Suppressor macrophage treated with lipopolysaccharide for 4 hours (primary cell): Measurements from ENCODE around the gene STRN4.

Experiments
- DNase-seq: peaks from one replicate; pipeline ENCODE4 v3.0.0-alpha.2; 2020

The STRN4 gene, protein sequence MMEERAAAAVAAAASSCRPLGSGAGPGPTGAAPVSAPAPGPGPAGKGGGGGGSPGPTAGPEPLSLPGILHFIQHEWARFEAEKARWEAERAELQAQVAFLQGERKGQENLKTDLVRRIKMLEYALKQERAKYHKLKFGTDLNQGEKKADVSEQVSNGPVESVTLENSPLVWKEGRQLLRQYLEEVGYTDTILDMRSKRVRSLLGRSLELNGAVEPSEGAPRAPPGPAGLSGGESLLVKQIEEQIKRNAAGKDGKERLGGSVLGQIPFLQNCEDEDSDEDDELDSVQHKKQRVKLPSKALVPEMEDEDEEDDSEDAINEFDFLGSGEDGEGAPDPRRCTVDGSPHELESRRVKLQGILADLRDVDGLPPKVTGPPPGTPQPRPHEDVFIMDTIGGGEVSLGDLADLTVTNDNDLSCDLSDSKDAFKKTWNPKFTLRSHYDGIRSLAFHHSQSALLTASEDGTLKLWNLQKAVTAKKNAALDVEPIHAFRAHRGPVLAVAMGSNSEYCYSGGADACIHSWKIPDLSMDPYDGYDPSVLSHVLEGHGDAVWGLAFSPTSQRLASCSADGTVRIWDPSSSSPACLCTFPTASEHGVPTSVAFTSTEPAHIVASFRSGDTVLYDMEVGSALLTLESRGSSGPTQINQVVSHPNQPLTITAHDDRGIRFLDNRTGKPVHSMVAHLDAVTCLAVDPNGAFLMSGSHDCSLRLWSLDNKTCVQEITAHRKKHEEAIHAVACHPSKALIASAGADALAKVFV

DNA sequence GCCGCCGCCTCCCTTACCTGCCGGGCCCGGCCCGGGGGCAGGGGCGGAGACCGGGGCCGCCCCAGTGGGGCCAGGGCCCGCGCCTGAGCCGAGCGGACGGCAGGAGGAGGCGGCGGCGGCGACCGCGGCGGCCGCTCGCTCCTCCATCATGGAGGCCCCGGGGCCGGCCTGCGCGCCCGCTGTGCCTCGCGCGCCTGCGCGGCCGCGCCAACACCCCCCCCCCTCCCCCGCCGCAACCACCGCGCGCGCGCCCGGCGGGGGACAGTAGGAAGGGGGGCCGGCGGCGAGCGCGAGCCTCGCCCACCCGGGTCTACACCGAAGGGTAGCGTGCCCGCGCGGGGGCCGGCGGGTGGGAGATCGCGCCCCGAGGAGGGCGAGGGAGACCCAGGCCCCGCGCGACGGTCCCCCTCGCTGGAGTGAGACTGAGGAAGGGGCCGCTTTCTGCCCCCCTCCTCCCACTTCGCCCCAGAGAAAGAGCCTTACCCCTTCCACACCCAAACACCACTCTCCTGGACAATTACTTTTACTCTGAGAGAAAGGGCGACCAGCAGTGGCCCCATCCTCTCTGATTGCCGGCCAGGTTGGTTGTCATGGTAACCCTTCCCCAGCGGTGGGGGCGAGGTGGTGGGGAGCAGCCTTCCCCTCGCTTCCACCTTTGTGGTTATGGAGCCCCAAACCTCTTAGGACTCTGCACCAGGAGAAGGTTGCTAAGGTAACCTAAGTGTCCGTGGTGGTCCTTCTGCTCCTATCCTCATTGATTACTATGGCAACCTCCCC, at the start of gene STRN4:
Gene STRN4 (minus strand): TSS at position 170 of the 777 bp plus-strand sequence. CDS start 20 bp downstream, at position 150.
- peak; percentile 69 for DNase-seq

DNA sequence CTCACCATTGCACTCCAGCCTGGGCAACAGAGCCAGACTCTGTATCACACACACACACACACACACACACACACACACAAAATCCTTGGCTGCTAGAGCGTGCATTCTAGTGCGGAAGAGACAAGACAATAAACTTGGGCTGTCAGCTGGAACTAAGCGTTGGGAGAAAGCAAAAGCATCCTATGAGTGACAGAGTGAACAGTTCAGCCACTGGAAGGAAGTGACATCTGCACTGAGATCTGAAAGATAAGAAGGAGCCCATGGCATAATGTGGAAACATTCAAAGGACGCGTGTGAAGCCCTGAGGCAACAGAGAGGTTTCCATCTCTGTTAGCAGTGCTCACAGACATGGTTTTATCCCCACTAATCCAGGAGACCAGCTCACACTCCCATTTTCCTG, 45.7 kb upstream of the STRN4 start:
- no peak for DNase-seq

DNA sequence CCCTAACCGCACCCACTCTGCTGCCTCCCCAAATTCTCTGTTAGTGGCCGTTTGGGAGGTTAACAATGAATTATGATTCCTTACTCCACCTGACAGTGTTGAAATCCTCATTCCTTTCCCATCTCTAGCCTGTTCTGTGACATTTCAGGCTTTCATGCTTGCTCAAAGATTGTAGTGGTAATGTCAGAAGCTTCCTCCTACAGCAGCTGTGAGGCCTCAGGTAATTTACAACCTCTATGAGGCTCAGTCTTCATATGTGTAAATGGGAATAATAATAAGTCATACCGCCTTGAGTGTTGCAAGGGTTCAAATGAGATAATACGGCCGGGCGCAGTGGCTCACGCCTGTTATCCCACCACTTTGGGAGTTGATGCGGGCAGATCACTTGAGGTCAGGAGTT, 43.1 kb upstream of the STRN4 start:
- DNase-seq: no peak

DNA sequence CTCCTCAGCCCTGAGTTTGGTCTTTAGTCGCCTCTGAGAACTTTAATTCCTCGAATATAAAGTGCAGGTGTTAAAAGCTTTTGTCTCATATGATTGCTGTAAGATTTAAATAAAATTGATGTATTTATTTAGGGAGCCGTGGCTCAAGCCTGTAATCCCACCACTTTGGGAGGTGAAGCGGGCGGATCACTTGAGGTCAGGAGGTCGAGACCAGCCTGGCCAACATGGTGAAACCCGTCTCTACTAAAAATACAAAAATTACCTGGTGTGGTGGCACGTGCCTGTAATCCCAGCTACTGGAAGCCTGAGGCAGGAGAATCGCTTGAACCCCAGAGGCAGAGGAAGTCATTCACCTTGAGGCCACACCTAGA, 42.7 kb upstream of the STRN4 start:
- no peak for DNase-seq

DNA sequence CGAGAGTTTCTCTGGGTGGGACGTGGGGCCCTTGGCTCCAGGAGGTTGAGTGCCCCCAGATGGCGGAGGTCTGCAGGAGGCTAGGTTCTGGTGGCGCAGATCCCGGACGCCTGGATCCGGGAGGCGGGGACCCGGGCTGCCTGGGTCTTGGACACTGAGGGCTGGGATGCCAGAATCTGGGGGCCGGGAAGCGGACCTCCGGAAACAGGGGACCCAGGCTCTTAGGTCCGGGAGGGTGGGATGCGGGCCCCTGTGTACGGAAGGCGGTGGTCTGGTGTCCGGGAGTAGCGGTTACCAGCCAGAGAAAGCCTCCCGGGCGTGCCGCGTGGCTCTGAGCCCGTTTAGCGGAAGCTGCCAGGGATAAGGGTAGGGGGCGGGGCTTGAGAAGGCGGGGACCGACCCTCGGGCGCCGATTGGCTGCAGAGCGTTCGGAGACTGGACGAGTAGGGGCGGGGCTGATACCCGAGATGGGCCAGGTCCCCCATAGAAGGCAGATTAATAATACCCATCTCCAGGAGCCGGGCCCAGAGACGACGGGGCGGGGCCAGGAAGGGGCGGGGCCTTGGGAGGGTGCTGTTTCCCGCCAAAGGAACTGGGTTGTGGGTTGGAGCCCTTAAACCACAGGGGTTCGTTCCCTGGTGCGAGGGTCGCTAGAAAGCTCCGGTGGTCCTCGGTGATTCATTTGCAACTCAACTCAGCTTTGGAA, 42.2 kb upstream of the STRN4 start, which contains the start of gene SLC1A5:
Gene SLC1A5 (minus strand): TSS at position 333 of the 706 bp plus-strand sequence. CDS start 629 bp downstream, outside the sequence.
- peak; percentile 96 for DNase-seq

DNA sequence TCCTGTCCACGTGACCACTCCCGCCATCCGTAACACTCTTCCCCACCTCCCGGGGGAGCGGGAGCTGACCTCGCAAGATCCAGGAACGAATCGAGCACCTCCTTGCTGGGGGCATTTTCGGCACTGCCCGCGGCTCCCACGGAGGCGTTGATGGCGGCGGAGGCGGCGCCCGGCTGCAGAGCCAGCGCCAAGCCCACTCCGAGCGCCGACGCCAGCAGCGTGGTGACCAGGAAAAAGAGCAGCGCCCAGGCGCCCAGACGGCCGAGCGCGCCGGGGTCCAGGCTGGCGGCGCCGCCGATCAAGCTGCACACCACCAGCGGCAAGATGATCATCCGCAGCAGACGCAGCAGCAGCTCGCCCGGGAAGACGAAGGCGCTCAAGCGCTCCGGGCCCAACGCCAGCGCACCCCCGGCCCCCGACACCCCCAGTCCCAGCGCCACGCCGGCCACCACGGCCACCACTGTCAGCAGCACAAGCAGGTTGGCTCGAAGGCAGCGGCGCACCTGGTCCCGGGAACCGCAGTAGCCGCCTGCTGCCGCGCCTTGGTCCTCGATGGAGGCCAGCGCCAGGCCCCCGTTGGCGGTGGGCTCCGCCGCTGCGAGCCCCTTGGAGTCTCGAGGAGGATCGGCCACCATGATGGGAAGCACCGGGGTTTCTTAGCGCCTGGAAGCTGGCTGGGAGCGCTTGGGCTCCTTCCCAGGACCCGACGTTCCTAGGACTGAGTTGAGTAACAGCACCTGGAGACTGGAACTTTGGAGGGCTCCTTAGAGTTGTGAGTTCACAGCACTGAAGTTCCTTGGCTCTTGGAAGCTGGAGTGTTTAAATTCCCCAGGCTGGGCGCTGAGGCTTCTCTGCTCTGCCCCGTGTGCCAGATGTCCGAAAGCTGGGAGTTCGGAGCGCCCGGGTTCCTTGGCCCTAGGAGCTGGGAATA, 41.3 kb upstream of the STRN4 start:
- DNase-seq: peak; percentile 49

DNA sequence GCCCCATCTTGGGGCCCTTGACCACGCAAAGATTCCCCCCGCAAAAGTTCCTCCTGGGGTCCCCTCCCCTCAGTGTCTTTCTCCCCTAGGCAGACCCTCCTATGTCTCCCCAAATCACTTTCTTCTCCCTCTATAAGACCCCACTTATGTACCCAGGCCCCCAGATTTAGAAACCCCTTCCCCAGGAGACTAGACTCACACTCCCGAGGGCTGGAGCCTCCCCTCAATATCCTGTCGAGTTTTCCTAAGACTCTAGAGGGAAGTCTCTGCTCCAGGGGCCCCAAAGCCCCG, 40.7 kb upstream of the STRN4 start:
- no peak for DNase-seq

DNA sequence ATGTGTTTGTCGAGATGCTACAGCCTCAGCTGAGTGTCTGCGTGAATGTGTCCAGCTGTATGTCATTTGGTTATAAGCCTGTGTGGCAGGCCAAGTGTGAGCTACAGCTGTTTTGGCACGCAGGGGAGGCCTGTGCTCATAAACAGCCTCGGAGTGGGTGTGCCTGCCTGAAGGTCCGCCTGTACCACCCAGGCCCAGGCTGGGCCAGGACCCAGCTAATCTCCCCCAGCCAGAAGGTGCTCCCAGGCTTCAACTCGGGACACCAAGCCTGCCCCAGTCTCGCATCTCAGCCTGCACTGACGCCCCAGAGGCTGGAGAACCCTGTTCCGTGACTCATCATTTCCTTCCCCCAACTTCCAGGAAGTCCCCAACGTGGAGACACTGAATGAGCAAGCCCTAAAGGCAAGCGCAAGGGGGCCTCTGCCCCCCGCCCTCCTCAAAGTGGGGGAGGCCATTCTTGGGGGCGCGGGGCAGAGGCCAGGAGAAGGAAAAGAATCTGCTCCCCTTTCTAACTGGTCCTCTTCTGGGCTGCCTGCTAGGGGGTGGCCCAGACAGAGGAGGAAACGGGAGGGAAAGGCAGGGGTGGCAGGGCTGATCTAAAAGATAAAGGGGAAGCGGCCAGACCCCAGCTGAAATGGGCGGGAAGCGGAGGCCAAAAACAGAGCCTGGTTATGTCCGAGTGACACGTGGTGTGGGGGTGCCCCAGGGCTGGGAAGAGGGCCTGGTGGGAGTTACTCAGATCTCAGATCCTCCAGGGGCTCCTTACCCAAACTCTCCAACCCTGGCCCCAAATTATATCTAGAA, 40.2 kb upstream of the STRN4 start:
- peak; percentile 84 for DNase-seq

DNA sequence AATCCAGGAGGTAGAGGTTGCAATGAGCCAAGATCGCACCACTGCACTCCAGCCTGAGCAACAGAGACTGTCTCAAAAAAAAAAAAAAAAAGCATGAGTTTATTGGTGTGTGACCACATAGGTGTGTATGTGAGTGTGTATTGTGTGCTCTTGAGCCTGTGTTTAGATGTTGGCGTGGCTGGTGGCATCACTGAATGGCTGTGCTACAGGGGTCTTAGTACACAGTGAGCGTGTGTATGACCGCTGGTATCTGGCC, 39.7 kb upstream of the STRN4 start:
- DNase-seq: no peak

DNA sequence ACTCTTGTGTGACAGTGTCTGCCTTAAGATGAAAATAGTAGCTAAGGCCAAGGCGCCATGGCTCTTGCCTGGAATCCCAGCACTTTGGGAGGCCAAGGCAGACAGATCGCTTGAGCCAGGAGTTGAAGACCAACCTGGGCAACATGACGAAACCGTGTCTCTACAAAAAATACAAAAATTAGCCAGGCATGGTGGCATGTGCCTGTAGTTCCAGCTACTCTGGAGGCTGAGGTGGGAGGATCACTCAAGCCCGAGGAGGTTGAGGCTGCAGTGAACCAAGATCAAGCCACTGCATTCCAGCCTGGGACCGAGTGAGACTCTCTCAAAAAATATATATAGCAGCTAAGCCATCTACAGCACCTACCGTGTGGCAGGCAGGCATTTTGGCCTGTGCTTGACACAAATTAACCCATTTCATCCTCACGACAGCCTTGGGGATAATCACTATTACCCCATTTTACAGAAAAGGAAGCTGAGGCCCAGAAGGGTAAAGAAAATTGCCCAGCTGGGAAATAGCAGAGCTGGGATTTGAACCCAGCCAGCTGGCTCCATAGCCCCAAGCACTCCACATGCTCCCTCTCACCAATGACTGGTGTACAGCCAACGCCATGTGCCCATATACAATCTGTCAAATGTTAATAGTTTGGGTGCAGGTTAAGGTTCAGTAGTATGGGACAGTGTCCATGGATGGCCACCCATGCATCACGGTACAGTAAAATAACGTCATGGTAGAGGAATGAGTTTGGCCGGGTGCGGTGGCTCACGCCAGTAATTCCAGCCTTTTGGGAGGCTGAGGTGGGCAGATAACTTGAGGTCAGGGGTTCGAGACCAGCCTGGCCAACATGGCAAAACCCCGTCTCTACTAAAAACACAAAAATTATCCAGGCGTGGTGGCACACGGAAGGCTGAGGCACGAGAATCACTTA, 39.1 kb upstream of the STRN4 start:
- no peak for DNase-seq

DNA sequence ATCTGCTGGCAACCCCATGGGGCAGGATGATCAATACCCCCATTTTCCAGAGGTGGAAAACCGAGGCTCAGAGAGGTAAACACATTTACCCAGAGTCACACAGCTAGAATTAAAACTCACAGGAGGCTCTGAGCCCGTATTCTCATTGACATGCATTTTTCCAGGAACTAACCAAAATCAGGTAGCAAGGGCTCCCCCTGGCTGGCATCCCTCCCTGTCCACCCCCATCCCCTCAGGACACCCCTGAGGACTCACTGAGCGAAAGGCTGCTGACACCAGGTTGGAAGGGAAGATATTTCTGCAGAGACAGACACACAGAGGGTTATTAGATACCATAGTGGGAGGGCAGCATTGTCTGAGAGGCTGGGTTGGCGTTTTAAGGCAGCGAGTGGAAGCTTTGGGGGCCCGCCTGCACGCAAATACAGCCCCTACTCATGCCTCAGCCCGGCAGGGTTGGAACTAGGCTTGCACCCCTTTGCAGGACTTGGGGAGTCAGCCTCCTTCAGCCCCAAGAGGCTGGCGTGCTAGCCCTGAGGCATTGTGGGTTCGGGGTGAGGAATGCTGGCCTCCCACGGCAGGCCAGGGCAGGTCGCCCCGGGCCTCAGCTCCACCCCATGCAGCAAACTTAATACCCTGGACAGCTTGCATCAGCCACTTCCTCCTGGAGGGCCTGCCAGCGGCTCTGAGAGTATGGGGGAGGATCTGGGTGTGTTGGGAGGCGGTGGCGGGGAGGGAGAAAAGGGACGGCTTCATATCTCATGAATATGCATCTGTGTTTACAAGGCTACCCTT, 38.2 kb upstream of the STRN4 start:
- peak; percentile 80 for DNase-seq

DNA sequence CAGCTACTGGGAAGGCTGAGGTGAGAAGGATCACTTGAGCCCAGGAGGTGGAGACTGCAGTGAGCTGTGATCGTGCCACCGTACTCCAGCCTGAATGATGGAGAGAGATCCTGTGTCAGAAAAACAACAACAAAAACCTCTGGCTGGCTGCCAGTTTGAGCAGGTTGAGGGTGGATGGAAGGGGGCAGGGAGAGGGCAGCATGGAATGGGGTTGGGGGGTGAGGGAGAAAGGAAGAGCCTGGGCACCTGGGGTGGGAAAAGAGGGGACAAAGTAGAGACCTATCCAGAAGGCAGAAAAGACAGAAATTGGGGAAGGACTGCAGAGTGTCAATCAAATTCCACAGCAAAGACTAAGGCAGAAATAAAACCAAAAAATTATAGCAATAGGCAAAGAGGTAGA, 37.4 kb upstream of the STRN4 start:
- DNase-seq: no peak

DNA sequence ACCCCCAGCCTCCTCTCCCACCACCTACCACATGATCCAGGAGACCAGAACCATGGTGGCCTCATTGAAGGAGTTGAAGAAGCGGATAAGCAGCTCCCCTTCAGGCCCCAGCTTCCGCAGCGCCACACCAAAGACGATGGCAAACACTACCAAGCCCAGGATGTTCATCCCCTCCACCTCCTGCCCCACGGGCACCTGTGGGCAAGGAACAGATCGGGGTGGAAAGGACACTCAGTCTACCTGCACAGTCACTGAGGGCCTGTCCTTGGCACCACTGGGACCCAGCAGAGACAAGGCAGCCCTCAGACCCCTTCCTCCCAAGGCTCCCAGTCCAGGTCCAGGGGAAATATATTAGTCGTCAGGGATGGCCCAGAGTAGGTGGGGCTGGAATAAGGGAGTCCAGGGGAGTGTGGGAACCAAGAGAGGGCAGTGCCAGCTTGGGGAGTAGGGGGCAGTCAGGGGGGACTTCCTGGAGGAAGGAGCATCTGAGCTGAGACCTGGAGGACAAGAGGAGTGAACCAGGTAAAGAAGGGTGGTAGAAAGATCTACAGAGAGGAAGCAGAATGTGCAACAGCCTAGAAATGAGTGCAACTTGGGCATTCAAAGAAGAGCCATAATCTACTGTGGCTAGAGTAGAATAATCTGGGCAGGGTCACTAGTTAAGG, 36.2 kb upstream of the STRN4 start:
- no peak for DNase-seq

DNA sequence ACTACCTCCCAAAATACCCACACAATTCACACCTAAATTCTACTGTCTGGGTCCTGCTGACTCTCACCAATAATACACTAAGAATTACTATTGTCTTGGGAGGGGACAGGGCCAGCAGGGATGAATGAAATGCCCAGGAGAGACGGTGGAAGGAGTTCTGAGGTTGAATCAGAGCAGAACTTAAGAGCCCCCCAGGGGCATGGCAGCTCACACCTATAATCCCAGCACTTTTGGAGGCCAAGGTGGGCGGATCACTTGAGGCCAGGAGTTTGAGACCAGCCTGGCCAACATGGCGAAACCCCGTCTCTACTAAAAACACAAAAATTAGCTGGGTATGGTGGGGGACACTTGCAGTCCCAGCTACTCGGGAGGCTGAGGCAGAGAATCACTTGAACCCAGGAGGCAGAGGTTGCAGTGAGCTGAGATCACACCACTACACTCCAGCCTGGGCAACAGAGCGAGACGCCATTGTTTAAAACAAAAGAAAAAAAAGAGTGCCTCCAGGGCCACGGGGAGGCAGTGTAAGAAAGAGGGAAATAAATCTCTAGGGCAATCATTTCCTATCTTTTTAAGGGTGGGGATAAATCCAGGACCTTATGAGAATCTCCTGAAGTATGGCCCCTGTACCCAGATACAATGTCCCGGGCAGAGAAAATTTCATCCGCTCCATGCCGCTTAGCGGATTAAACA, 31.9 kb upstream of the STRN4 start:
- DNase-seq: peak; percentile 54

DNA sequence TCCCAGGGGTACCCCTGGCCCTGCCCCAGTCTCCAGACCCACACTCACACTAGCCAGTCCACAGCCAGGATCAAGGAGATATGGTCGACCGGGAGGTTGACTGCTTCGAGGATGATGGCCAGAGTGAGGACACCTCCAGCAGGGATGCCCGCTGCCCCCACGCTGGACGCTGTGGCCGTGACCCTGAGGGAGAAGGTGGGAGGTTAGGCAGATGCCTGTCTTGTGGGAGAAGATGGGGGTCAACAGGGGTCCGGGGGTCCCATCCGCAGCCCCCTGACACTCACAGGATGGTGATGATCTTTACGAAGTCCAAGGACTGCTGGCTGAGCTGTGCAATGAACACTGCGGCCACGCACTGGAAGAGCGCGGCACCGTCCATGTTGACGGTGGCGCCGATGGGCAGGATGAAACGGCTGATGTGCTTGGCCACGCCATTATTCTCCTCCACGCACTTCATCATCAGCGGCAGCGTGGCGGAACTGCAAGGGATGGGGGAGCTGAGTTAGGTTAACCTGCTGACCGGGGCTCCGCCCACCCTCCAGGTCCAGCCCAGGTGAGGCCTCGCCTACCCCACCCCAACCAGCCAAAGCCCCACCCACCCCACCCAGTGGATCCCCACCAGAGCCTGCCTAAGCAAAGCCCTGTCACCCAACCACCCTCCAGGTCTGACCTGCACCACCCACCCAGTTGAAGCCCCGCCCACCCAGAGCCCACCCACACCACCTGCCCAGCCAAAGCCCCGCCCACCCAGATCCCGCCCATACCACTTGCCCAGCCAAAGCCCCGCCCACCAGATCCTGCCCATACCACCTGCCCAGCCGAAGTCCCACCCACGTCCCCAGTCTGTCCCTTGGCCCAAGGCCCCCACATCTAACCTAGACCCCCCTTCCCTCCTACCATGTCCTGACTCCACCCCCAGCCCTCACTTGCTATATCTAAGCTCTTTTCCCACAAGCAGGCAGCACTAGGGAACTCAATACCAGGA, 31.0 kb upstream of the STRN4 start:
- DNase-seq: no peak

DNA sequence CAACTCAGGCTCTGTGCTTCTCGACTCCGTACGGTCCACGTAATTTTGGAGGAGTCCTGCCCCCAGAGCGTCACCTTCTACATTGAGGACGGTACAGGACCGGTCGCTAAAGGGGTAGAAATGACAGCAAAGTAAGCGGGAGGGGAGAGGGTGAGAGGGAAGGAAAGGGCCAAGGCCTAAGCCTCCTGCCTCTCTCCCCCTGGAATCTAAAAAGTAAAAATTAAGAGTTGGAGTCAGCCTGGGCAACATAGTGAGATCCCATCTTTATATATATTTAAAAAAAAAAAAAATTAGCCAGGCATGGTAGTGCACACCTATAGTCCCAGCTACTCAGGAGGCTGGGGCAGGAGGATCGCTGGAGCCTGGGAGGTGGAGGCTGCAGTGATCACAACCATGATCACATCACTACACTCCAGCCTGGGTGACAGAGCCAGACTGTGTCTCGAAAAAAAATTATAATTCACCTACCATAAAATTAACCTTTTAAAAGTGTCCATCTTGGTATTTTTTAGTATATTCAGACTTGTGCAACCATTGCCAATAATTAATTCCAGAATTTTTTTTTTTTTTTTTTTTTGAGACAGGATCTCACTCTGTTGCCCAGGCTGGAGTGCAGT, 29.5 kb upstream of the STRN4 start:
- DNase-seq: no peak
